ENCODE measurements around the gene GMPS.
"Not testable (repeated sequence)": the region's sequence is repeated elsewhere in the genome, so short reads cannot be mapped to it uniquely, and the experiment has no call there.

GMPS gene

DNA sequence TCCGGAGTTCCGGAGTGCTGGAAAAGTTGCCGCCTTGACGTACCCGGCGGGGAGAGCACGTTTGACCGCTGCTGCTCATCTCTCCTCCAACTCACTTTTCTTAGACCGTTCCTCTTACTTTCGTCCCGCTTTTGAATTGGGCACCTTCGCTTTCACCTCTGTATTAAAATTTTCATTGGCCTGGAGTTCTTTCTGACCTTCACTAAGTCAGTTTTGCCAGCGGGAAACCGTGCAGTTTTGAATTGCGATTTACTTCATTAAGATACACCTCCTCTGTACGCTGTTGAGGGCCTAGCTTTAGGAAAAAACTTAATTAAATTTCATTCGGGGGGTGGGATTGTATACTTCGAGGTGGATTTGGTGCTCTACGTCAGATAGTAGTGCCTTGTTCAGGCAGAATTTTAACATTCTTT lies 1.3 kb downstream of the GMPS start:
- in situ Hi-C loops (cut with MboI; ENCODE audit: low sequenced_read_pairs) = no loop called here

DNA sequence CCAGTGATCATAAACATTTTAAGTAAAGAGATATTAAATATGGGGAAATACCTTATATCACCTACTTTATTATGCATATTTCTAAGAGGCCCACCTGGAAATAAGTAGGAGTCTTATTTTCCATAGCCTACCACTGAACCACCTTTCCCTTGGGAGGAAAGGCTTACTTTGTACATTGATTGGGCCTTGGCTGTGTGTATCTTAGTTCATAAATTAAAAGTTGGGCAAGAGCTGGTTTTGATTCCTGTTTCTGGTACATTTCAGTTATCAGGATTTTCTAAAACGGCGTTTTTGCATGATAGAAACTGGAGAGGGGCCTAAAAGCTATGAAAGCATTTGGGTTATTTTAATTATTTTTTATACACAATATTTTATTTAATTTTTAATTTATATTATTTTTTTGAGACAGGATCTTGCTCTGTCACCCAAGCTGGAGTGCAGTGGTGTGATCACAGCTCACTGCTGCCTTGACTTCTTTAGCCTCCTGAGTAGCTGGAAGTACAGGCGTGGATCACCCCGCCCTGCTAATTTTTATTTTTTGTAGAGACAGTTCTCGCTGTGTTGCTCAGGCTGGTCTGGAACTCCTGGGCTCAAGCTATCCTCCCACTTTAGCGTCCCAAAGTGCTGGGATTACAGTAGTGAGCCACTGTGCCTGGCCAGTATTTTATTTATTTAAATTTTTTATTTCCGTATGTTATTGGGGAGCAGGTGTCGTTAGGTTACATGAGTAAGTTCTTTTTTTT lies 2.6 kb downstream of the GMPS start:
- in situ Hi-C loops (cut with MboI; ENCODE audit: low sequenced_read_pairs) = no loop called here

DNA sequence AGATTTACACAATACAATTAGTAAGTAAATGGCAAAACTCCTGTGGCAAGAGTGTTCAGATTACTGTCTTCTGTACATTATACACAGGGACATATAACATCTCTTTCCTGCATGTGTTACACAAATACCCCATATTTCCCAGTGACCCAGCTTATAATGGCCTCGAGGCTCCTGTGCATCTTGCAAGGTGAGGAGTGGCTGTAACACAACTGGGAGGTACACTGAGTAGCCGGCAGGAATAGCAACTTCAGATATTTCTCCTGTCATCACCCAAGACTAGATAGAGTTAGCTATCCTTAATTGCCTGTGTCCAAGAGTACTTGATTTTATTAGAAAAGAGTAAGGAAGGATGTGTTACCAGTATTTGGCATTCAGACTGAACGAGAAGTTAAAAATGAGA lies 5.6 kb downstream of the GMPS start:
- in situ Hi-C loops (cut with MboI; ENCODE audit: low sequenced_read_pairs) = no loop called here

DNA sequence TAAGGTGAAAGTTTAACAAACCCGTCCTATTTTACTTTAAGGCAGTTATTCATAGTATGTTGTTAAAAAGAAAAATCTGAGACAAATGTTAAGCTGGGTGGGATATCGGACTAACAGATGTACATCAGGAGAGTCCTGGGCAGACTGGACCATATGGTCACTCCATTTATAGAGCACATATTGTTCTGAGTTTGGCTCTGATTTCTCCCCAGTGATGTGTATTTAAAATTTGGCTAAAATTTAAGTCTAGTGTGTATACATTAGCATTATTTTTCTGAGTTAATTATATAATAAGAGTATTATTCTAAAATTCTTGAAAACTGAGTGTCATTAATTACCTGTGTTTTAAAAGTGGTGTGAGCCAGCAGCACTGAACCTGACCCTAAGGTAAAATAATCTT lies 6.1 kb downstream of the GMPS start:
- in situ Hi-C loops (cut with MboI; ENCODE audit: low sequenced_read_pairs) = no loop called here

DNA sequence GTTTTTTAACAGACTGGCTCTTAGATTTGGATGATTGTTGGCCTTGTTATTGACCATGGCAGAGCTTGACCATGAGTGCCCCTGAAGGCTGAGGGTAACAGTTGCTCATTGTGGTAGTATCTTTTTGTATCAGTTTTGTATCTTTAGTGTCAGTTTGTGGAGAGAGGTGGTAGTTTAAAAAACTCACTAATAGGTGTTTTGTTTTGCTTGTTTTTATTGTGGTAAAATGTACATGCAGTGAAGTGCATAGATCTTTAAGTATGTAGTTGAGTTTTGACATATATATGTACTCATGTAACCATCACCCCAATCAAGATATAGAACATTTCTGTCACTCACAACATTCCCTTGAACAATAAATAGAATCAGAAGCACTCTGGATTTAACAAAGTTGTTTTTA lies 9.8 kb downstream of the GMPS start:
- in situ Hi-C loops (cut with MboI; ENCODE audit: low sequenced_read_pairs) = no loop called here

DNA sequence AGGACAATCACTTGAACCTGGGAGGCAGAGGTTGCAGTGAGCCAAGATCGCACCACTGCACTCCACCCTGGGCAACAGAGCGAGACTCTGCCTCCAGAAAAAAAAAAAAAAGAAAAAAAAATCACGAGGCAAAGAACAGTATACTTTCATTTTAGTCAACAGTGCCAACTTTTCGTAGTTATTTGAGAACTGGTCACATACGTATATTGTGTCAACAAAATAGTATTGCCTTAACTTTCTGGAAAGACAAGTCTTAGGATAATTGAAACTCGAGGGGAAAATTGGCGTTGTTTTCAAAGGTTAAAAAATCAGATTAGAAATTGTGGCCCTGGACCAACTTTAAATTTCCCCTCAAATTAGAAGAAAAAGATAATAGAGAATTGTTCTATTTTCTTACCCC lies 13.8 kb downstream of the GMPS start:
- in situ Hi-C loops (cut with MboI; ENCODE audit: low sequenced_read_pairs) = no loop called here

DNA sequence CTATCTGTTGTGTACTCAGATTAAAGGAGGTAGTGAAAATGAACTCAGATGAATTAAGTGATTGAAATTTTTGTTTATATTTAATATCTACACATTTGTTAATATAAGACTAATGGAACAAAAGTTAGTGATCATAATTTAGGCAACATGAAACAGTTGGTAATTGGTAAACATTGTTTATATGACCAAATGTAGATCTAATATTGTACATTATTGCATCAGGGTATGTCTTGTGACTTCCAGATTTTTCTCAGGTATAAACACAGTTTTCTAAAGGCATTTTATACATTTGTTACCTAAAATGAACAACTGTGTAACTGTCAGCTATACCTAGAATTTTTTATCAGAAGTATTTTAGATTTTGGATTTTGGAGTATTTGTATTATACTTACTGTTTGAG lies 14.8 kb downstream of the GMPS start:
- in situ Hi-C loops (cut with MboI; ENCODE audit: low sequenced_read_pairs) = no loop called here

DNA sequence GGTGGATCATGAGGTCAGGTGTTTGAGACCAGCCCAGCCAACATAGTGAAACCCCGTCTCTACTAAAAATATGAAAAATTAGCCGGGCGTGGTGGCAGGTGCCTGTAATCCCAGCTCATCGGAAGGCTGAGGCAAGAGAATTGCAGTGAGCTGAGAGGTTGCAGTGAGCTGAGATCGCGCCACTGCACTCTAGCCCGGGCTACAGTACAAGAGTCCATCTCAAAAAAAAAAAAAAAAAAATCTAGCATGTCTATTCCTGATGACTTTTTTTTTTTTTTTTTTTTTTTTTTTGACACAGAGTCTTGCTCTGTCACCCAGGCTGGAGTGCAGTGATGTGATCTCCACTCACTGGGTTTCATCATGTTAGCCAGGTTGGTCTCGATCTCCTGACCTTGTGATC lies 15.9 kb downstream of the GMPS start:
- in situ Hi-C loops (cut with MboI; ENCODE audit: low sequenced_read_pairs) = not testable (repeated sequence)

DNA sequence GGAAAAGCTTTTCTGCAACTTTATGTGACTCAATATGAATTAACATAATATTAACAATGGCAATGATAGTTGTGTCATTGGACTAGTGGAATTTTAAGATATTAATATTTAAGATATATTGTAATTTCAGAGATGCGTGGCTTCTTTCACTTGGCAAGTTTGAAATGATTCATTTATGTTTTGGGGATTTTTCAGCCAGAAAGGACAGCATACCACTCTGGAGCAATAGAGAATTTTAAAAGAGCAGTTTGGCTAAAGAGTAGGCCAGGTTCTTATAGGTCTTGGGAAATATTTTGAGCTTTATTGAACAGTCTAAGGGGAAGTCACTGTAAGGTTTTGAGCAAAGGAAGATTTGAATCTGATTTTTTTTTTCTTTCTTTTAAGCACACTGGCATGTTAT lies 16.5 kb downstream of the GMPS start:
- in situ Hi-C loops (cut with MboI; ENCODE audit: low sequenced_read_pairs) = no loop called here

DNA sequence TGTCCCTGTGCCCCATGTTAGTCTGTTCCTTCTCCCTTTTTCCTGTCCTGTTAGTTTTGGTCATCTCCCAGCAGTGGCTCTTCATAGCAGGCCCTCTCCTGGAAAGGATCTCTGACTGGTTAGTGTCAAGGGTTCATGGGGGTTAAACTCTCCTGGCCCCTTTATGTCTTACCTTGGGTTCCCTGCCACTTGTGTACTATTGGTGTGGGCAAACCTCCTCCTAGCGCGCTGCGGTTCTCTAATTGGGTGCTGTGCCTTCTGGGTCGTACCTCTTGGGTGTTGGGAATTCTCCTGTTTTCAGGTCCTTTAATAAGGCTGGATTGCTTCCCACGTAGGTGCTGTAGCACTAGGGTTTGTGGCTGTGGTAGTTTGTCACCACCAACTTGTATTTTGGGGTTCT lies 18.8 kb downstream of the GMPS start:
- in situ Hi-C loops (cut with MboI; ENCODE audit: low sequenced_read_pairs) = no loop called here

DNA sequence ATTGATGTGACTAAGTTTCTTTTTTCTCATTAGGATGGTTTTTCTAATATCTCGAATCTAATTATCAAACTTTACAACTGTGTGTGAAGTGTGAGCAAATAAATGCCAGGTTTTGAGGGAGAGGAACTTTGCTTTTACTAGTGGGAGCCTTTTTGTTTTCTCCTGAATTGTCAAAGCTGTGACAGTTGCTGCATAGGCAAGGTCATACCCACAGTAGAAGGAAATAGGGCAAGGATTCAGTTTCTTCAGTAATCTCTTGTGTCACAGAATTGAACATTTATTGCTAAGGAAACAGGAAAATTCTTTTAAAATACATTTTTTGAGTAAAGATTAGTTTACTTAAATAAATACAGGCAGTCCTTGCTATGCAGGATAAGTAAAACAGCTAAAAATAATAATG lies 19.5 kb downstream of the GMPS start:
- in situ Hi-C loops (cut with MboI; ENCODE audit: low sequenced_read_pairs) = no loop called here

DNA sequence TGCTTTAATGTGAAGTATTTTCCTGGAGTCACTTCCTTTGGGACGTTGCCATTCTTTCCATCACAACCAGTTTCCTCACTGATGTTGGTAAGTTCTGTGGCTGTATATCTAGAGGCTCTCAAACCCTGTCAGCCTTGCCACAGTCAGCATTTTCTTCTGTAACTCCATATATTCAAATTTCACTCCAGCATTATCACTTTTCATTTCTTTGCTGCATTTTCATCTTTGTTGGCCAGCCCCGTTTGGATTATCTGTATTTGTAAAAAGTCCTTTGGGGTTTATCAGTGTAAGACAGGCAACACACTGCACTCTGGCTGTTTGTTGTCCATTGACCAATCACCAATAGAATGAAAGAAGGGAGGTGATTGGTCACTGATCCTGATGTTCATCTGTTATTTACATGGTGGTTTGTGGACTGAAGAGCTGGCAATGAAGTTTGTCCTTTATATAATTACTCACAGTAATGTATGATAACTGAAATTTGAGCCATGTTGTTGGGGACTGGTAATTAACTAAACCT lies 20.3 kb downstream of the GMPS start:
- in situ Hi-C loops (cut with MboI; ENCODE audit: low sequenced_read_pairs) = no loop called here

DNA sequence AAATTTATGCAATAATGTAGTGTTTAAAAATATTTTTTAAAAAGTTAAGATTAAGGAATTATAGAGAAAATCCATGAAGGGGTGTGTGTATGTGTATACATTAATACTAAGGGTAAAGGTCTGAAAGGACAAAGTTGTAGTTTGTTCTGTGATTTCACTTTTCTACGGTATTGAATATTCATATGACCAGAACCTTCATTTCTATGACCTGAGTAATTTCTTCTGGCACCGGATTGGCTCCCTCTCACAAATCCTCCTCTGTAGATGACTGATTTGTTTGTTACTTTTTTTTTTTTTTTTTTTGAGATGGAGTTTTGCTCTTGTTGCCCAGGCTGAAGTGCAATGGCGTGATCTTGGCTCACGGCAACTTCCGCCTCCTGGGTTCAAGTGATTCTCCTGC lies 20.9 kb downstream of the GMPS start:
- in situ Hi-C loops (cut with MboI; ENCODE audit: low sequenced_read_pairs) = no loop called here

DNA sequence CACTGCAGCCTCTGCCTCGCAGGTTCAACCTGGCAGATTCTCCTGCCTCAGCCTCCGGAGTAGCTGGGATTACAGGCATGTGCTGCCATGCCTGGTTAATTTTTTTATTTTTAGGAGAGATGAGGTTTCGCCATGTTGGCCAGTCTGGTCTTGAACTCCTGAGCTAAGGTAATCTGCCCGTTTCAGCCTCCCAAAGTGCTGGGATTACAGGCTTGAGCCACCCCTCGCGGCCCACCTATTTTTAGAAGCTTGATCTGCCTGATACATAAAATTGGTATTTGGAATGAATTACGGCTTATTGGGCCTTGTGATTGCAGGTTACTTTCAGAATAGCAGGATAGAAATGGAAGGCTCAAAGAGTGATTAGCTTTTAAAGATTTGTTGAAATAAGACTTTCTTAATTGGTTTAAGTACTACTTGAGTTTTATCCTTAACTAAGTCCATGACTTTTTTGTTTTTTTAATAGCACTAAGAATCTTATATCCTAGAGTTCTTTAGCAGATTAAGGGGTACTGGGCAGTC lies 25.0 kb downstream of the GMPS start:
- in situ Hi-C loops (cut with MboI; ENCODE audit: low sequenced_read_pairs) = no loop called here

DNA sequence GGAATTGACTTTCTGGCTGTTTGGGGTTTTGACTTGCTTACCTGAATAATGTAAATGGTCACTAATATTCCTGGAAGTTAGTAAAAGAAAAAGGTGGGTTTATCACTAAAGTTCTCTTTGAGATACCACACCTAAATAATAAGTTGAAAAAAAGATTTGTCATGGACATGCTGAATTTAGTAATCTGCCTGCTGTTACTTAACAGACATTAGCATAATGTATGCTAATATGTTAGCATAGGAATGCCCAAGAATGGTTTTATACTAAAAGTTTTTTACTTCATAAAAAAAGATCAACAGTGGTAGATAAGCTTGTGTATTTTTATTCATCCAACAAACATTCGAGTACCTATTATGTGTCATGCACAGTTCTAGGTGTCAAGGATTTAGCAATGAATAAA lies 36.5 kb downstream of the GMPS start:
- in situ Hi-C loops (cut with MboI; ENCODE audit: low sequenced_read_pairs) = no loop called here

DNA sequence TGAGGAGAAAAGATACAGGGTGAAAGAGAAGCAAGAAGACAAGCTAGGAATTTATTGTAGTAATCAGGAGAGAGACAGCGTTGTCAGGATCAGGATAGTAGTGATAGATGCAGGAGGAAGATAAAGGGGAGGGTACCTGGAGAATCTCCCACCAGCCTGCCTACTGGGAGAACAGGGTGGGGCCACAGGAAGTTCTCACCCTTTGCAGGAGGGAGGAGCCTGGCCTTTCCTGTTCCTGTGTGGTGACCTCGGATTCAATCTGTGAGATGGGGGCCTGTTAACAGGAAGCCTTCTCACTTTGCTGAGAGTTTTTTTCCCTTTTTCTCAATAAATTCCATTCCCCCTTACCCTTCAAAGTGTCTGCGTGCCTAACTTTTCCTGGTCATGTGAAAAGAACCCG lies 37.6 kb downstream of the GMPS start:
- in situ Hi-C loops (cut with MboI; ENCODE audit: low sequenced_read_pairs) = no loop called here

DNA sequence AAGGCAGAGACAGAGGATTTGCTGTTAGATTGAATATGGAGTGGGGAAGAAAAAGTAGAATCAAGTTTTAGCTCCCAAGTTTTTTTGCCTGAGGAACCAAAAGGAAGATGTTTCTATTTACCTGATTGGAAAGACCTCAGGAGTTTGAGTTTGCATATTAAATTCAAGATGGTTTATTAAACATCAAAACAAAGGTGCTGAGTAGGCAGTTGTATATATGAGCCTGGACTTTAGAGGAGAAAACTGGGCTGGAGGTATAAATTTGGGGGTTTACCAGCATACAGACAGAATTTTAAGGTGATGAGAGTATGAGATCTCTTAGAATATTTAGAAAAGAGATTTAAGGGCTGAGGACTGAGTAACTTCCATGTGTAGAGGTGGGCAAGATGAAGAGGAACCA lies 38.2 kb downstream of the GMPS start:
- in situ Hi-C loops (cut with MboI; ENCODE audit: low sequenced_read_pairs) = no loop called here

DNA sequence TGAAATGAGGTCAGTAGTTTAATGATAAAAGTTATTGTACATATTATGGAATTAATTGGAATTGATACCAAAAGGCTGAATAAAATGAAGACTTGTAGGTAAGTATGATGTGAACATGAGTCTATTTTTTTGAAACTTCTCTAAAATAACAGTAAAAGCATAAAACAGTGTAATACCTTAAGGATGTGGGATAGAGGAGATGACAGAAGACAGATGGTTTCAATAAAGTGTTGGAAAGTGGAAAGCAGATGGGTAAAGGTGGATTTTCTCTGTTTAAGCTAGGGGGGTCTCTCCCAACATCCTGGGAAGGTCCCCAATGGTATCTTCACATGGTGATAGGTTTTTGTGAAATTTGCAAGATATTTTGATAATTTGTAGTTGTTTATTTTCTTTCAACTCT lies 41.6 kb downstream of the GMPS start:
- in situ Hi-C loops (cut with MboI; ENCODE audit: low sequenced_read_pairs) = no loop called here

DNA sequence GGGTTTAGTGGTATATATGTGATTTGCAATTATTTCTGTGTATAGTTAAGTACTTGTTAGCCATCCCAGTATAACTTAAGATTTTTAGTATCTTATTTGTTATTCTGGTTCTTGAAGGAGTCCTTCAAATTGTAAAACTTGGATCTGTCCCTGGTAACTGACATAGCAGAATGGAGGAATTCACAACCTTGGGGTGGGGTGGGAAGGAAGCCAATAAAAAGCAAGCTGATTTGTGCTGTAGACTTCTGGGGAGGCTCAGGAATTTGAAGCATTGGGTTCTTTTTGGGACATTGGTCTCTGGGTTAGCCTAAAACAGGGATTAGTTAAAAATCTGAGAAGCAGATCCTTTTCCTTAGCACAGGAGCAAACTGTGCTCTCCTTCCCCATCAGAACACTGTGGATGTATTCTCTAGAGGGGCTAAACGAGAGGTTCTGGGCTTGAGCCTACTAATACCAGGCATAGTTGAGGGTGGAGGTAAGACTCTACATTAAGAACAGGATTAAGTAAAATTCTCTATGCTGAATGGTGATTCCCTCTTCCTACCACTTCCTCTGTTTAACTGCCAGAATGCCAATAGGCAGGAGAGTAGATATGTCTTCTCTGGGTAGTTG lies 42.2 kb downstream of the GMPS start:
- in situ Hi-C loops (cut with MboI; ENCODE audit: low sequenced_read_pairs) = no loop called here

DNA sequence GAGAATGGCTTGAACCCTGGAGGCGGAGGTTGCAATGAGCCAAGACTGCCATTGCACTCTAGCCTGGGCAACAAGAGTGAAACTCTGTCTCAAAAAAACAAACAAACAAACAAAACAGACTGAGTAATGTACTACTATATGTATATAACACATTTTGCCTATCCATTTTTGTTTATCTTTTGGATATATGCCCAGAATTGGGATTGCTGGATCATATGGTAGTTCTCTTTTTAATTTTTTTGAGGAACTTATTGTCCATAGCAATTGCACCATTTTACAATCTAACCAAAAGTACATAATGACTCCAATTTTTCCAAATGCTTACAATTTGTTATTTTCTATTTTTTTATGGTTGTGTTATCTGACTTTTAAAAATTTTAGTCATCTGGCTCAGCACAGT lies 47.3 kb downstream of the GMPS start:
- in situ Hi-C loops (cut with MboI; ENCODE audit: low sequenced_read_pairs) = no loop called here

DNA sequence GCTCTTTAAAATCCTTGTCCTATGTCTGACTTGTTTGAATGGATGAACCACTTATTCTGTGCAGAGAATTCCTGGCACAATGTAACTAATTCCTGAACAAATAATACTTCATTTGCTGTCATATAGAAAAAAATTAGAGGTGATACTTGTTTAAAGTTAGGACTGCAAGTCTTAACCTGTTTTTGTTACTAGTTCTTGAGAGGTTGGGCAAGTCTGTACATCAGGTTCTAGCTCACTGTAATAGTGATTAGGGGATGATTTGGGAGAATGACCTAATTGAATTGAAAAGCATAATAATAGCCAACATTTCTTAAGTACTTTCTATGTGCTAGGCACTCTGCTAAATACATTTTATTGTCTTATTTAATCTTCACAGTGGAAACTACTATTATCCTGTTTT lies 49.3 kb downstream of the GMPS start:
- in situ Hi-C loops (cut with MboI; ENCODE audit: low sequenced_read_pairs) = no loop called here

DNA sequence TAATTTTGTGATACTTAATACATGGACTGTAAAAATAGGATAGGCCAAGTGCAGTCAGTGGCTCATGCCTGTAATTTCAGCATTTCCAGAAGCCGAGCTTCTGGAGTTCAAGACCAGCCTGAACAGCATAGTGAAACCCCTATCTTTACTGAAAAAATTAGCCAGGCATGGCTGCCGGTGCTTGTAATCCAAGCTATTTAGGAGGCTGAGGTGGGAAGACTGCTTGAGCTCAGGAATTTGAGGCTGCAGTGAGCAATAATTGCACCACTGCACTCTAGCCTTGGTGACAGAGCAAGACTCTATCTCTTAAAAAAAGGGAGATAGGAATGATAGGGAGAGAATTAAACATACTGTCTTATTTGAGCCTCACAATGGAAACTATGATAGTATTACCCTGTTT lies 51.0 kb downstream of the GMPS start:
- in situ Hi-C loops (cut with MboI; ENCODE audit: low sequenced_read_pairs) = no loop called here

DNA sequence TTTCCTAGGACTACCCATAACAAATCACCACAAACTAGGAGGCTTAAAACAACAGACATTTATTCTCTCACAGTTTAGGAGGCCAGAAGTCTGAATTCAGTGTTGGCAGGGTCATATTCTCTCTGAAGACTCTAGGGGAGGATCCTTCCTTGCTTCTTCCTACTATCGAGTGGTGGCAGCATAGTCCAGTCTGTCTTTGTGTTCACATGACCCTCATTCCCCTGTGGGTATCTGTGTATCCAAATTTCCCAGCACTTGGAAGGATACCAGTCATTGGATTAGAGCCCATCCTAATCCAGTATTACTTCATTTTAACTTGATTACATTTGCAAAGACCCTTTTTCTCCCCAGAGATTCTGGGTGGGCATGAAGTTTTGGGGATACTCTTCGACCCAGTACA lies 63.8 kb downstream of the GMPS start:
- in situ Hi-C loops (cut with MboI; ENCODE audit: low sequenced_read_pairs) = no loop called here
